Left ventricle myocardium inferior (tissue), 1 donor: ENCODE results near the gene ANKRD39. TPM values are rescaled to one million over a fixed set of nuclear protein-coding genes. Genes with fewer than 3 reads are reported as not detected.

Experiments used
- DNase-seq: peaks from one replicate; pipeline ENCODE4 v3.0.0-alpha.2; 2020
- H3K27ac ChIP-seq: fragments of 200-600 bp; replicated peaks from 2 replicates; pipeline ENCODE4 v1.8.0; 2021
- H3K27me3 ChIP-seq: fragments of 200-600 bp; 2 replicates; pipeline ENCODE4 v1.8.0; 2021; ENCODE audit warnings: low read depth
- H3K36me3 ChIP-seq: fragments of 200-600 bp; 2 replicates; pipeline ENCODE4 v1.8.0; 2021
- H3K4me1 ChIP-seq: fragments of 200-600 bp; 2 replicates; pipeline ENCODE4 v1.8.0; 2021
- H3K4me3 ChIP-seq: fragments of 200-600 bp; 2 replicates; pipeline ENCODE4 v1.8.0; 2021; ENCODE audit warnings: mild to moderate bottlenecking, moderate library complexity
- H3K9me3 ChIP-seq: fragments of 200-600 bp; replicated peaks from 2 replicates; pipeline ENCODE4 v1.8.0; 2021
- CTCF ChIP-seq: fragments of 200-600 bp; IDR thresholded peaks from 2 replicates; pipeline ENCODE4 v1.8.0; 2021; ENCODE audit warnings: antibody characterized with exemption, mild to moderate bottlenecking, borderline replicate concordance
- intact Hi-C: fragments of 100-400 bp; cut with micrococcal nuclease; formaldehyde crosslinking; loops from one replicate; pipeline ENCODE4 v1.11.0; 2022
- total RNA-seq: library from RNA; stranded (reverse); fragmentation: NEBNext Ultra II Directional; extraction: Animal tissue kit (Norgen Biotek cat#: 25700); gene quantifications from one replicate; pipeline ENCODE4 v1.2.1, GENCODE V29; 2021
- donor health status: DM: no; HTN: yes; CAD: no; lungs with severe emphysema.

Gene ANKRD39
- total RNA-seq, 1 donor from 2014 or later = 14.3 TPM

- Histone ChIP-seq H3K9me3 (no peaks in the 10 kb centered on the region), H3K36me3 (peaks cover 53% of the 10 kb centered on the region), H3K4me3 (no peak overlapping the region), H3K4me1 (peaks cover 69% of the 10 kb centered on the region), H3K27ac (peak overlapping the region; percentile 87), H3K27me3 (no peaks in the 10 kb centered on the region)
- intact Hi-C loops = no loop called here
- no peak for TF ChIP-seq CTCF
- DNase-seq = no peak
Observed at GRCh38 chr2:96860065-96861029, 2.5 kb upstream of the ANKRD39 start.

GRCh38 chr2:96859681-96860064 is 1.9 kb upstream of the ANKRD39 start:
- H3K36me3 ChIP-seq = peaks cover 47% of the 10 kb centered on the region
- TF ChIP-seq CTCF = no peak
- H3K27me3 ChIP-seq = no peaks in the 10 kb centered on the region
- peaks cover 63% of the 10 kb centered on the region for H3K4me1 ChIP-seq
- H3K27ac ChIP-seq = peak overlapping the region; percentile 87
- H3K4me3 ChIP-seq = no peak overlapping the region
- no peak for DNase-seq
- H3K9me3 ChIP-seq = no peaks in the 10 kb centered on the region
- intact Hi-C loops = loop anchor here (5.0 kb wide), 1 partner anchor 93 kb away; no protein-coding TSS in a partner anchor

DNA sequence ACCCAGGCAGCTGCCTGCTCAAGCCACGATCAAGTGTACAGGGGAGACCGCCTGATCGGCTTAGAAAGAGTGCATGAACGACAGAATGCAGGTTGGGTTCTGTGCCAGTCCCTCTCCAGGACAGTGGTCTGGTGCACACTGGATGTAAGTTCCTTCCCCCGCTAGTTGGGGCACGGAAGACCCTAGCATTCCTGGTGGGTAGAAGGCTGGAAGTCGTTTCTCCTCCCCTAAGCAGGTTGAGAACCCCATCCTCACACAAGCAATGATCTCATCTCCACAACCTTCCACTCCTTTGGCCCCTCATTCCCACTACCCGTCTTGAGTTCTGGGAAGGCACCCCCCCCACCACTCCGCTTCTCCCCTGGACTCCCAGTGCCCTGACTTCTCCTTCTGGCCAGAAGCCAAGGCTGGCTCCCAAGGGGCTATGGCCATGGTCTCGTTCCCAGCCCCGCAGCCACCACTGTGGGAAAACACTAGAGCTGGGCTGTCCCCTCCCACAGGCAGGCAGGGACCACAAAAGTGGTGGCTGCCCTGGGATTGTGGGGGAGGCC is 1.4 kb upstream of the ANKRD39 start:
- peak overlapping the region; percentile 87 for H3K27ac ChIP-seq
- no peaks in the 10 kb centered on the region for H3K9me3 ChIP-seq
- peaks cover 58% of the 10 kb centered on the region for H3K4me1 ChIP-seq
- intact Hi-C loops = loop anchor here (5.0 kb wide), 1 partner anchor 93 kb away; no protein-coding TSS in a partner anchor
- peaks cover 44% of the 10 kb centered on the region for H3K36me3 ChIP-seq
- peak; percentile 72 for DNase-seq
- no peak for TF ChIP-seq CTCF
- H3K4me3 ChIP-seq = peak overlapping the region; percentile 90
- no peaks in the 10 kb centered on the region for H3K27me3 ChIP-seq

GRCh38 chr2:96856776-96857666 is 795 bp downstream of the ANKRD39 start:
- Histone ChIP-seq H3K36me3 (peaks cover 43% of the 10 kb centered on the region), H3K27me3 (no peaks in the 10 kb centered on the region), H3K4me3 (peak overlapping the region; percentile 90), H3K27ac (peak overlapping the region; percentile 87), H3K9me3 (no peaks in the 10 kb centered on the region), H3K4me1 (peaks cover 51% of the 10 kb centered on the region)
- no peak for DNase-seq
- intact Hi-C loops = loop anchor here (5.0 kb wide), 1 partner anchor 95 kb away; no protein-coding TSS in a partner anchor
- TF ChIP-seq CTCF = no peak

- no peaks in the 10 kb centered on the region for H3K27me3 ChIP-seq
- no peak overlapping the region for H3K27ac ChIP-seq
- H3K4me3 ChIP-seq = no peak overlapping the region
- H3K36me3 ChIP-seq = peaks cover 57% of the 10 kb centered on the region
- no peak for DNase-seq
- H3K9me3 ChIP-seq = no peaks in the 10 kb centered on the region
- intact Hi-C loops = no loop called here
- no peak for TF ChIP-seq CTCF
- peaks cover 19% of the 10 kb centered on the region for H3K4me1 ChIP-seq
Observed at GRCh38 chr2:96853321-96853720, 4.5 kb downstream of the ANKRD39 start.
